HCT116 (cell line): ENCODE results near the gene RAD21L1. TPM values are rescaled to one million over a fixed set of nuclear protein-coding genes. Genes with fewer than 3 reads are reported as not detected.

ENCODE experiments used
- ATAC-seq: fragments of 200-7000 bp; cut with Tn5 transposase; 2 replicates; pipeline ENCODE4 v1.9.1; 2020; ENCODE audit warnings: mild to moderate bottlenecking, moderate library complexity
- BruUV-seq: library from RNA; stranded (reverse); fragments of 400-500 nt; replicated peaks from 2 replicates; lab custom pipeline; 2021; lab: Mats Ljungman, UMichigan
- CTCF ChIA-PET: fragments of 300-600 bp; sonication (Branson Sonifier 250); formaldehyde crosslinking; loops from one replicate; lab custom pipeline; 2021; ENCODE audit warnings: antibody characterized with exemption; lab: Charles Lee
- POLR2A ChIA-PET: fragments of 300-600, 350-600 bp; sonication (Branson Sonifier 250); formaldehyde crosslinking; loops from one replicate; lab custom pipeline; 2021; ENCODE audit warnings: antibody characterized with exemption; lab: Charles Lee
- RAD21 ChIA-PET, 2 experiments: fragments of 300-600 bp; sonication (Branson Sonifier 250); formaldehyde crosslinking; loops; one replicate each; lab custom pipeline; 2023; ENCODE audit warnings: low total read pairs in 2 of 2; ENCODE audit not compliant: uncharacterized antibody in 2 of 2, unreplicated experiment in 2 of 2, low non-redundant PET in 1 of 2; lab: Charles Lee
- DNase-seq: peaks from one replicate; pipeline ENCODE4 v3.0.0-alpha.2; 2010; ENCODE audit warnings: low read depth, low spot score
- H2AFZ ChIP-seq: fragments of 200-600 bp; shearing (Covaris generic), sonication (generic); 2 replicates; pipeline ENCODE4 v1.6.1; 2017; ENCODE audit warnings: low read depth, mixed run types, mixed read lengths, antibody characterized with exemption, low read length; ENCODE audit not compliant: poor library complexity, severe bottlenecking
- H3K27ac ChIP-seq: 2 replicates; pipeline ENCODE4 v1.5.1; 2012; ENCODE audit warnings: low read depth, low read length
- H3K27me3 ChIP-seq: fragments of 200-600 bp; sonication (generic); 2 replicates; pipeline ENCODE4 v1.6.1; 2016; ENCODE audit warnings: mixed run types, low read length, mixed read lengths; ENCODE audit not compliant: insufficient read depth
- H3K36me3 ChIP-seq, 2 experiments: fragments of 200-500 bp in 1 of 2; fragments of 200-600 bp in 1 of 2; sonication (Bioruptor generic) in 1 of 2; sonication (generic) in 1 of 2; 2 replicates each; pipeline versions ENCODE4 v1.5.1 to v1.6.1; 2014 to 2016; ENCODE audit warnings: low read length in 2 of 2, inconsistent platforms in 1 of 2, mixed read lengths in 1 of 2, mixed run types in 1 of 2; ENCODE audit not compliant: insufficient read depth in 2 of 2, control insufficient read depth in 1 of 2
- H3K4me1 ChIP-seq, 2 experiments: fragments of 200-600 bp in 1 of 2; sonication (generic) in 1 of 2; 2 replicates each; pipeline versions ENCODE4 v1.5.1 to v1.6.1; 2012 to 2017; ENCODE audit warnings: low read length in 2 of 2, inconsistent platforms in 1 of 2, mild to moderate bottlenecking in 1 of 2, mixed read lengths in 1 of 2, mixed run types in 1 of 2, moderate library complexity in 1 of 2; ENCODE audit not compliant: insufficient read depth in 2 of 2, control insufficient read depth in 1 of 2
- H3K4me2 ChIP-seq: fragments of 200-600 bp; sonication (generic); 2 replicates; pipeline ENCODE4 v1.6.1; 2017; ENCODE audit warnings: mixed run types, low read length, mixed read lengths
- H3K4me3 ChIP-seq, 2 experiments: fragments of 200-600 bp in 1 of 2; sonication (generic) in 1 of 2; replicated peaks in 1 of 2; 2 replicates each; pipeline ENCODE4 v1.5.1; 2011 to 2016; ENCODE audit warnings: low read length in 2 of 2, control low read depth in 1 of 2, low read depth in 1 of 2, mild to moderate bottlenecking in 1 of 2, mixed read lengths in 1 of 2, mixed run types in 1 of 2
- H3K79me2 ChIP-seq: fragments of 200-600 bp; sonication (generic); 2 replicates; pipeline ENCODE4 v1.6.1; 2017; ENCODE audit warnings: mild to moderate bottlenecking, mixed run types, low read length, moderate library complexity, mixed read lengths; ENCODE audit not compliant: insufficient read depth
- H3K9ac ChIP-seq: fragments of 200-600 bp; sonication (generic); 2 replicates; pipeline ENCODE4 v1.6.1; 2016; ENCODE audit warnings: low read length, mixed read lengths
- H3K9me2 ChIP-seq: fragments of 200-600 bp; sonication (generic), shearing (Covaris generic); 2 replicates; pipeline ENCODE4 v1.6.1; 2017; ENCODE audit warnings: mixed run types, mild to moderate bottlenecking, moderate library complexity; ENCODE audit not compliant: insufficient read depth
- H3K9me3 ChIP-seq, 2 experiments: fragments of 200-500 bp in 1 of 2; fragments of 200-600 bp in 1 of 2; sonication (Bioruptor generic) in 1 of 2; sonication (generic) in 1 of 2; 2 replicates each; pipeline ENCODE4 v1.6.1; 2014 to 2017; ENCODE audit warnings: low read length in 2 of 2, mixed read lengths in 2 of 2, inconsistent platforms in 1 of 2, low read depth in 1 of 2, mild to moderate bottlenecking in 1 of 2, mixed run types in 1 of 2, moderate library complexity in 1 of 2; ENCODE audit not compliant: control insufficient read depth in 1 of 2, insufficient read depth in 1 of 2
- H4K20me1 ChIP-seq: fragments of 200-600 bp; sonication (generic), shearing (Covaris generic); 2 replicates; pipeline ENCODE4 v1.6.1; 2017; ENCODE audit warnings: mixed run types, mild to moderate bottlenecking, moderate library complexity; ENCODE audit not compliant: insufficient read depth
- EGR1 ChIP-seq: IDR thresholded peaks from 2 replicates; pipeline ENCODE4 v1.6.1; 2012; ENCODE audit warnings: low read depth
- ELF1 ChIP-seq: IDR thresholded peaks from 2 replicates; pipeline ENCODE4 v1.6.1; 2012; ENCODE audit warnings: low read depth, borderline replicate concordance
- EZH2phosphoT487 ChIP-seq: fragments of 200-600 bp; IDR thresholded peaks from 2 replicates; pipeline ENCODE4 v1.6.1; 2018; ENCODE audit warnings: antibody characterized with exemption, borderline replicate concordance
- FOSL1 ChIP-seq: IDR thresholded peaks from 2 replicates; pipeline ENCODE4 v1.6.1; 2012; ENCODE audit warnings: low read depth
- JUND ChIP-seq: IDR thresholded peaks from 2 replicates; pipeline ENCODE4 v1.6.1; 2012
- POLR2A ChIP-seq: IDR thresholded peaks from 2 replicates; pipeline ENCODE4 v1.7.0; 2011; ENCODE audit warnings: borderline replicate concordance; ENCODE audit not compliant: insufficient read depth, insufficient read length; ENCODE audit errors: extremely low read depth
- RAD21 ChIP-seq: IDR thresholded peaks from 2 replicates; pipeline ENCODE4 v1.6.1; 2012; ENCODE audit warnings: low read depth, mild to moderate bottlenecking
- SIN3A ChIP-seq: IDR thresholded peaks from 2 replicates; pipeline ENCODE4 v1.6.1; 2012; ENCODE audit warnings: low read depth
- SP1 ChIP-seq: IDR thresholded peaks from 2 replicates; pipeline ENCODE4 v1.6.1; 2012; ENCODE audit warnings: low read depth
- YY1 ChIP-seq: IDR thresholded peaks from 2 replicates; pipeline ENCODE4 v1.6.1; 2011; ENCODE audit warnings: low read length, low read depth, moderate library complexity, mild to moderate bottlenecking; ENCODE audit not compliant: insufficient replicate concordance; ENCODE audit errors: extremely low read depth
- ZFX ChIP-seq: fragments of 450-650 bp; IDR thresholded peaks from 2 replicates; pipeline ENCODE4 v1.6.1; 2017
- ZNF274 ChIP-seq: fragments of 200-500 bp; sonication (Bioruptor generic); IDR thresholded peaks from 2 replicates; pipeline ENCODE4 v1.6.1; 2014; ENCODE audit warnings: mild to moderate bottlenecking, low read depth, low read length, inconsistent platforms
- intact Hi-C: fragments of 100-400 bp; cut with micrococcal nuclease; formaldehyde crosslinking; loops from 2 replicates; pipeline ENCODE4 v1.10.0; 2022
- total RNA-seq: library from RNA; stranded (reverse); gene quantifications from one replicate; pipeline ENCODE4 v1.2.1, GENCODE V29; 2021; ENCODE audit not compliant: unreplicated experiment
- TF ChIP-seq, protein P1 (sequence below): IDR thresholded peaks from 2 replicates; pipeline ENCODE4 v1.6.1; 2012; ENCODE audit warnings: low read depth
- TF ChIP-seq, protein P2 (sequence below): IDR thresholded peaks from 2 replicates; pipeline ENCODE4 v1.6.1; 2011; ENCODE audit warnings: mild to moderate bottlenecking, low read length, moderate library complexity; ENCODE audit not compliant: insufficient replicate concordance; ENCODE audit errors: extremely low read depth
- TF ChIP-seq, protein P3 (sequence below): IDR thresholded peaks from 2 replicates; pipeline ENCODE4 v1.6.1; 2012

The RAD21L1 gene
- total RNA-seq, 1 experiment from 2014 or later, result 0.17 TPM

DNA sequence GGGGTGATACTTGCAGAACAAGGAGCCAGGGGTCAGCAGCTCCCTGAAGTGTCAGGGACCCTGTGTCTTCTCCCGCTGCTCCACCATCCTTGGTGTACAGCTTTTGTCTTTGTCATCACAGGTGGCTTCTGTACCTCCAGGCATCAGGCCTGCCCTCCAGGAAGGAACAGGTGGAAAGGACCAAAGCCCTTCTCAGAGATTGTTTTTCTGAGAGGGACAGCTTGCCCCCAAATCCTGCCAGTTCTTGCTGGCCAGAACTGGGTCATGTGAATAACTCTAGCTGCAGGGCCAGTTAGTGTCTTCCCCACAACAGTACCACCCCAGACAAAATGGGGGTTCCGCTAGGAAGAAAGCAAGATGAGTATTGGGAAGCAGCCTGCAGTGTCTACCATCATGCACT is 71.6 kb downstream of the RAD21L1 start (continued):
- TF ChIP-seq, protein P1, sequence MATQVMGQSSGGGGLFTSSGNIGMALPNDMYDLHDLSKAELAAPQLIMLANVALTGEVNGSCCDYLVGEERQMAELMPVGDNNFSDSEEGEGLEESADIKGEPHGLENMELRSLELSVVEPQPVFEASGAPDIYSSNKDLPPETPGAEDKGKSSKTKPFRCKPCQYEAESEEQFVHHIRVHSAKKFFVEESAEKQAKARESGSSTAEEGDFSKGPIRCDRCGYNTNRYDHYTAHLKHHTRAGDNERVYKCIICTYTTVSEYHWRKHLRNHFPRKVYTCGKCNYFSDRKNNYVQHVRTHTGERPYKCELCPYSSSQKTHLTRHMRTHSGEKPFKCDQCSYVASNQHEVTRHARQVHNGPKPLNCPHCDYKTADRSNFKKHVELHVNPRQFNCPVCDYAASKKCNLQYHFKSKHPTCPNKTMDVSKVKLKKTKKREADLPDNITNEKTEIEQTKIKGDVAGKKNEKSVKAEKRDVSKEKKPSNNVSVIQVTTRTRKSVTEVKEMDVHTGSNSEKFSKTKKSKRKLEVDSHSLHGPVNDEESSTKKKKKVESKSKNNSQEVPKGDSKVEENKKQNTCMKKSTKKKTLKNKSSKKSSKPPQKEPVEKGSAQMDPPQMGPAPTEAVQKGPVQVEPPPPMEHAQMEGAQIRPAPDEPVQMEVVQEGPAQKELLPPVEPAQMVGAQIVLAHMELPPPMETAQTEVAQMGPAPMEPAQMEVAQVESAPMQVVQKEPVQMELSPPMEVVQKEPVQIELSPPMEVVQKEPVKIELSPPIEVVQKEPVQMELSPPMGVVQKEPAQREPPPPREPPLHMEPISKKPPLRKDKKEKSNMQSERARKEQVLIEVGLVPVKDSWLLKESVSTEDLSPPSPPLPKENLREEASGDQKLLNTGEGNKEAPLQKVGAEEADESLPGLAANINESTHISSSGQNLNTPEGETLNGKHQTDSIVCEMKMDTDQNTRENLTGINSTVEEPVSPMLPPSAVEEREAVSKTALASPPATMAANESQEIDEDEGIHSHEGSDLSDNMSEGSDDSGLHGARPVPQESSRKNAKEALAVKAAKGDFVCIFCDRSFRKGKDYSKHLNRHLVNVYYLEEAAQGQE, result no peak
- TF ChIP-seq ELF1 (no peak), EZH2phosphoT487 (no peak), FOSL1 (no peak), EGR1 (no peak), ZFX (no peak)
- TF ChIP-seq, protein P2, sequence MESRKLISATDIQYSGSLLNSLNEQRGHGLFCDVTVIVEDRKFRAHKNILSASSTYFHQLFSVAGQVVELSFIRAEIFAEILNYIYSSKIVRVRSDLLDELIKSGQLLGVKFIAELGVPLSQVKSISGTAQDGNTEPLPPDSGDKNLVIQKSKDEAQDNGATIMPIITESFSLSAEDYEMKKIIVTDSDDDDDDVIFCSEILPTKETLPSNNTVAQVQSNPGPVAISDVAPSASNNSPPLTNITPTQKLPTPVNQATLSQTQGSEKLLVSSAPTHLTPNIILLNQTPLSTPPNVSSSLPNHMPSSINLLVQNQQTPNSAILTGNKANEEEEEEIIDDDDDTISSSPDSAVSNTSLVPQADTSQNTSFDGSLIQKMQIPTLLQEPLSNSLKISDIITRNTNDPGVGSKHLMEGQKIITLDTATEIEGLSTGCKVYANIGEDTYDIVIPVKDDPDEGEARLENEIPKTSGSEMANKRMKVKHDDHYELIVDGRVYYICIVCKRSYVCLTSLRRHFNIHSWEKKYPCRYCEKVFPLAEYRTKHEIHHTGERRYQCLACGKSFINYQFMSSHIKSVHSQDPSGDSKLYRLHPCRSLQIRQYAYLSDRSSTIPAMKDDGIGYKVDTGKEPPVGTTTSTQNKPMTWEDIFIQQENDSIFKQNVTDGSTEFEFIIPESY, result no peak

DNA sequence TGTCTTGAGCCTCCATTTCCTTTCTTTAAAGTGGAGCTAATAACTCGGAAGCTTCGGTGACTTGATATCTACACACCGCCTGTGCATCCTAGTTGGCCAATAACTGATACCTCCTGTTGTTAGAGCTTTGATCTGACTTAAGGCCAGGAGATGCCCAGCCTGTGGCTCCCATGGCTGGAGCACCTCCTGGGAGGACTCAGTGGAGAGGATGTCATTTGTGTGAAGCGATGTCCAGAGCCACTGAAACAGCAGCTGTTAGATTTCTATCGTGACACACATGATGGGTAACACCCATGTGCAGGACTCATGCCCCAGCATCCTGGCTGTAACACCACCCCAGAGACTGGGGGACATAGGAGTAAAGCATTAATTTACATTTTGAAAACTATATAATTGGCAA is 72.3 kb downstream of the RAD21L1 start:
- Histone ChIP-seq H3K9ac (no peak overlapping the region), H3K27ac (no peak overlapping the region), H3K79me2 (no peaks in the 10 kb centered on the region), H3K36me3 (no peaks in the 10 kb centered on the region), H3K4me2 (no peak overlapping the region), H3K4me1 (peaks cover 8 to 11% of the 10 kb centered on the region in 2 experiments), H3K4me3 (no peak overlapping the region), H3K9me2 (no peaks in the 10 kb centered on the region), H3K27me3 (no peaks in the 10 kb centered on the region), H3K9me3 (no peaks in the 10 kb centered on the region), H2AFZ (no peak overlapping the region), H4K20me1 (no peaks in the 10 kb centered on the region)
- TF ChIP-seq, protein P3, sequence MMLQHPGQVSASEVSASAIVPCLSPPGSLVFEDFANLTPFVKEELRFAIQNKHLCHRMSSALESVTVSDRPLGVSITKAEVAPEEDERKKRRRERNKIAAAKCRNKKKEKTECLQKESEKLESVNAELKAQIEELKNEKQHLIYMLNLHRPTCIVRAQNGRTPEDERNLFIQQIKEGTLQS, result no peak
- TF ChIP-seq JUND (no peak), FOSL1 (no peak), SP1 (no peak), ZNF274 (no peak), YY1 (no peak), EGR1 (no peak), ELF1 (no peak), SIN3A (no peak), POLR2A (no peak), RAD21 (no peak), EZH2phosphoT487 (no peak)
- ChIA-PET CTCF (no interaction called here), RAD21 (no interaction called here), POLR2A (no interaction called here)
- ATAC-seq (no peak), DNase-seq (no peak)
- no TSS peak for BruUV-seq
- intact Hi-C loops, result no loop called here
